Measurements from ENCODE around the gene PALLD. TPM values are rescaled to one million over a fixed set of nuclear protein-coding genes. Genes with fewer than 3 reads are reported as not detected.
"Not testable (repeated sequence)": the region's sequence is repeated elsewhere in the genome, so short reads cannot be mapped to it uniquely, and the experiment has no call there.

Gene PALLD
- polyA plus RNA-seq, 4 donors: 85.8 to 252 (median 188) TPM

GRCh38 chr4:168719725-168720124, 222.9 kb downstream of the PALLD start:
- no peak for DNase-seq (ENCODE audit: low read depth in 4 of 4, low spot score in 3 of 4)

GRCh38 chr4:168720396-168720900, 223.6 kb downstream of the PALLD start:
- no peak for DNase-seq (ENCODE audit: low read depth in 4 of 4, low spot score in 3 of 4)

- no peak for DNase-seq (ENCODE audit: low read depth in 4 of 4, low spot score in 3 of 4)
Measured at GRCh38 chr4:168722391-168722790, 225.5 kb downstream of the PALLD start.

- DNase-seq (ENCODE audit: low read depth in 4 of 4, low spot score in 3 of 4): no peak
Measured at GRCh38 chr4:168723020-168723419, 226.2 kb downstream of the PALLD start.

- DNase-seq (ENCODE audit: low read depth in 4 of 4, low spot score in 3 of 4): no peak
Measured at GRCh38 chr4:168723569-168723968, 226.7 kb downstream of the PALLD start.

- DNase-seq (ENCODE audit: low read depth in 4 of 4, low spot score in 3 of 4): no peak
Measured at GRCh38 chr4:168724243-168724642, 227.4 kb downstream of the PALLD start.

GRCh38 chr4:168724686-168725411, 228.0 kb downstream of the PALLD start:
- DNase-seq (ENCODE audit: low read depth in 4 of 4, low spot score in 3 of 4): no peak

DNA sequence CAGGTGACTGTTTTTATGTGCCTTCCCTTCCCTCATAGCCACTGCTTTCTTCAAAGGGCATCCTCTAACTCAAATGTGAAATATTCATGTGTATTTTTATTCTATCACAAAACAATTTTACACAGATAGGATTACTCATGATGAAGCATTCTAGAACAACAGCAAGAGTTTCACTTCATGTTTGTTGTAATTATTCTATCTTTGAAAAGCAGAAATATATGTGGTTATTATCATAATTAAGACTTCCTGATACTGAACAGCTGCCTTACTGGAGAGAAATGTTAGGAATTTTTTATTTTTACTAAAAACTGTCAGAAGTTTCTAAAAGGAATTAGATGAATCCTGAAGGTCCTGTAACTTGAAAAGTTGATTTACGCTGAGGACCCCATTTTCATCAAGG, 229.1 kb downstream of the PALLD start:
- DNase-seq (ENCODE audit: low read depth in 4 of 4, low spot score in 3 of 4): no peak

GRCh38 chr4:168727181-168727580, 230.3 kb downstream of the PALLD start:
- DNase-seq (ENCODE audit: low read depth in 4 of 4, low spot score in 3 of 4): not testable (repeated sequence)

DNA sequence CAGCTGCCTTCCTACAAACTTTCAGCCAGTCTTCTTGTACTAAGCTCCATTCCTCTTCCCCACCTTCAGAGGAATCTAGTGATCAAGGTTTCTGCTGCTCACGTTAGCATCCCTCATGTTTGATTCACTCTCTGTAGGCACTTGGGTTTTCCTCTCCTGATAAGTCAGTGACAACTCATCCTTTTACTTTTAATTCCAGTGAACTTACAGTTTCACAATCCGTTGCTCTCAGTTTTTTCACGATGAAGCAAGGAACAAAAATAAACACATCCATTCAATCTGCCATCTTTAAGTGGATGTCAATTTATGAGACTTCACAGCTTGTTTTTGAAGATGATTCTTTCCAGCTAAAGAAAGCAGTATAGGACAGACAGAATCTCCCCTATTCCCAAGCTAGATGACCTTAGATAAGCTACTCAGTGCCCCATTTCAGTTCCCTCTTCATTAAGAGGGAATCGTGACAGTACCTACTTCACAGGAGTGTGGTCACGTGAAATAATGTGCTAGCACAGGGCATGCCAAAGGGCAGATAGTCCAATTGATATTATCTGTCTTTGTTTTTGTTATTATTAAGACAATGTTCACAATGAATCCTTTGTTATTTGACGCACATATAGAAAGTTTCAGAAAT, 234.3 kb downstream of the PALLD start:
- DNase-seq (ENCODE audit: low read depth in 4 of 4, low spot score in 3 of 4): no peak

- DNase-seq (ENCODE audit: low read depth in 4 of 4, low spot score in 3 of 4): no peak
Measured at GRCh38 chr4:168731706-168732414, 235.0 kb downstream of the PALLD start.

- no peak for DNase-seq (ENCODE audit: low read depth in 4 of 4, low spot score in 3 of 4)
Measured at GRCh38 chr4:168732714-168733113, 235.9 kb downstream of the PALLD start.

DNA sequence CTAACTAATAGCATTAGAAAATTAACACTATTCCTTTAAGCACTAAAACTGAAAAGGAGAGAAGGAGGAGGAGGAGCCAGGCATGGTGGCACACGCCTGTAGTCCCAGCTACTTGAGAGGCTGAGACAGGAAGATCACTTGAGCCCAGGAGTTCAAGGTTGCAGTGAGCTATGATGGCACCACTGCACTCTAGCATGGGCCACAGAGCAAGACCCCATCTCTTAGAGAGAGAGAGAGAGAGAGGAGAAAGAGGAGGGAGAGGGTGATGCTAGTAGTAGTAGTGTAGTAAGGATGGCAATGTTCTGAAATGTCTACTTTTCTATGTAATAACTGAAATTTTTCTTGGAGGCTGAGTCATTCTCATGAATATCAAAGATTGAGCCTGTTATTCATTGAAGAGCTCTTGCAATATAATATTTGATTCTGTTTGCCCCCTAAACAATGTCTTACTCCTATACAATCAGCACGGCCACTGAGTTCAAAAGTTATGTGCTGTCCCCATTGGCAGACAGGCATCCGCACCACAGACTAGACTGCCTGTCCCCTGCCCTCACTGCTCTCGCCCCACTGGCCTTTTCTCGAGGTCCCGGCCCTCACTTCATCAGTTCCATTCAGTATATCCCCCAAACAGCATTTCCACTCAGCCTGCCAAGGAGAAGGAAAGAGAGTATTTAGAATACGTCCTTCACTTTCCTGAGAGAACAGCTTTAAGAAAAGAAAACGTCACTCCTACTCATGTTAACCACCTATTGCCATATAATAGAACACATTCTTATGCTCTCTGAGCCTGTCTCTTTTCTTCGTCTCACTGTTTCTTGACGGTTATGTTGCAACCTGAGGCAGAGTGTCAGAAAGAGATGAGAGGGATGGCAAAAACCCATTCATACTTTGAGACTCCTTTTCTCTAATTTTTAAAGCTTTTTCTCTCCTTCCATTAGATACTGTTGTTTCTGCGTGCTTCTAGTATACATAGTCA, 238.1 kb downstream of the PALLD start:
- DNase-seq (ENCODE audit: low read depth in 4 of 4, low spot score in 3 of 4): no peak

DNA sequence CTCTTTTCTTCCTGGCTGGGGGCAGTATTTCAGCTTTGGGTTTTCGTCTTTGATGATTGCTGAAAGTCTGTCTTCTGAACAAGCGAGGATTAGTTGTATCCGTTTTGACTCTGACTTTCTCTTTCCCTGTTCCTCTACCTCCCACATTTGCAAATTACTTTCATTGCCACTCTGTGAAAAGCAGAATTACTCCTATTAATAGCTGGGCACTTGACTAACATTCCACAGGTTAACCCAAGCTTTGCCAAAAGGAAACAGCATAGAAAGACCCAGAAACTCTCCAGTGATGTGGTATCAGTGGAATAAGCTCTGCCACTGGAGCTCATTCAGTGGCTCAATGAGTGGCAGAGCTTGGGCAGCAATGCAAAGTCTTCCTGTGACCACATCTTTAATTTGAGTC, 238.9 kb downstream of the PALLD start:
- DNase-seq (ENCODE audit: low read depth in 4 of 4, low spot score in 3 of 4): no peak

DNA sequence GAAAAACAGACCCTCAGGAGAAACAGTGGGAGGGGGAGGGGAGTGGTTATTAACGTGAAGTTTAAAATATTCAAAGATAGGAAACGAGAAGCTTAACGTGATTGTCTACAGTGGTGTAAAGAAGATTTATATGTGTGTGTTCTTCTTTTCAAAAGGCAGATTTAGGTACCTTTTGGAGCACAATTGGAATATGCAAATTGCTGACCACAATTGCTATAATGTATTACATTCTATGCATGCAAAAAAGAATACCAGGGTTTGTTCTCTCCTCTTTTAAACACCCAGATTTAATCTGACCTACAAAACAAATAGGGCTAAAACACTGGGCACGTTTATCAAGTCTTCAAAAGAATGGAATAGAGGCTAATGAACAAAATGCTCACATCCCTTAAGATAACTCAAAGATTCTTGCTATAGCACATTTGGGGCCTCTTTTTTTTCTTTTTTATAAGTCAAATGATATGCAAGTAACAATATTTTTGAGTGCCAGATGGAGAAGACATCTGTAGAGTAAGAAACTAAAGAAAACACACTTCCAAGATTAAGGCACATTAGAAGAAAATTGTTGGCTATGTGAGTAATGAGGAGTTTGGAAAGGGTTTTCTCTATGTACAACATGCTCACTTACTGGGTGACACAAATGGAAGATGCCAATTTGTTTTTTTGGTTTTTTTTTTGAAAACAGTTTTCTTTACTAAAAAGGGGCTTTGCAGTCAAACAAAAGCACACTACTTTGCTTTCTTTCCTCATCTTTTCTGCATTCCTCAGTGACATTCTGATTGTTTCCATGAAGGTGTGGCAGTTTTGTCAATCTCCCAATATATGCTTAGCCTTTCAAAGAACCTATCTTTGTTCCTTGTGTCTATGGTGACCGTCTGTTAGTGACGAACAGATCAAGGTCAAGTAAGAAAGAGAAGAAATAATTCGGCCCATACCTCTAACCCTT, 240.3 kb downstream of the PALLD start:
- no peak for DNase-seq (ENCODE audit: low read depth in 4 of 4, low spot score in 3 of 4)

GRCh38 chr4:168737806-168738172, 240.9 kb downstream of the PALLD start:
- no peak for DNase-seq (ENCODE audit: low read depth in 4 of 4, low spot score in 3 of 4)

DNA sequence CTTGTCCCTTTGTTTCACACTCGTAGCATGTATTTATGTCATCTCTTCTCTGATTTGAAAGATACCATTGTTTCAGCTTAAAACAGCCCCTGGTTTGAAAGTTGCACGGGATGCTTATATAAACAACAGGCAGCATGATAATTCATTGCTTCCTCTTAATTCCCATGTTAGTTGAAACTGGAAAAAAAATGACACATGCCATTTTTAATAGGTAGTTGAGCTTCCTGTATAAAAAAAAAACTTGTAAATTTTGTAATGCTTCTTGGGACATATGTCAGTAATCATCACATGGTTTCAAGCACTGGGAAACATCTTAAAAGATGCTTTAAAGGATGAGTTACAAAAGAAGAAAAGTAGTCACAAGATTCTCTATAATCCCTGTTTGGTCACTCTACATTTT, 243.0 kb downstream of the PALLD start:
- no peak for DNase-seq (ENCODE audit: low read depth in 4 of 4, low spot score in 3 of 4)

DNA sequence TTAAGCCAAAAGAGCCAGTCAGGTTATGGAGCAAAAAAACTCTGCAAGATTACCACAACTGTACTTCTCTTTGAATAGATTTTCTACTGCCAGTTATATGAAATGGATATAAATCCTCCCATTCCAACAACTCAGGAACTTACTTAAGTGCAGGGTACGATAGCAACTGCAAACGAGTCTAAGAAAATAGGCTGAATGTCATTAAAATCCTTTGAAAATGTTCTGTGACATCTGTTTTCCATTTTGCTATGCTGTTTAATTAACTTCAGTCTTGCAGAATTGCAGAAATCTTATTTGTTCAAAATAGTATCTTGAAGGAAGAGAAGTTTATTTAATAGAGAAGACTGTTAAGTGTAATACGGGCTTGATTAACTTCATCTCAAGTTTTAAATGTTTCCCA, 243.8 kb downstream of the PALLD start:
- DNase-seq (ENCODE audit: low read depth in 4 of 4, low spot score in 3 of 4): no peak
